Endothelial cell of umbilical vein (primary cell): ENCODE data around the gene PYGB.

ENCODE experiments used
- CTCF ChIP-seq, 2 donors: IDR thresholded peaks; 1 replicate in 1 of 2; 2 replicates in 1 of 2; pipeline ENCODE4 v1.5.1; 2011; ENCODE audit warnings: low read length in 2 of 2, mild to moderate bottlenecking in 2 of 2, moderate library complexity in 2 of 2, control low read depth in 1 of 2, inconsistent platforms in 1 of 2, low read depth in 1 of 2; ENCODE audit not compliant: insufficient read depth in 1 of 2; ENCODE audit errors: extremely low read depth in 1 of 2
- EZH2 ChIP-seq: IDR thresholded peaks from 2 replicates; pipeline ENCODE4 v1.6.1; 2012; ENCODE audit warnings: borderline replicate concordance, low read depth, mild to moderate bottlenecking, moderate library complexity, low read length, inconsistent platforms; ENCODE audit not compliant: severe bottlenecking
- POLR2A ChIP-seq: IDR thresholded peaks from 2 replicates; pipeline ENCODE4 v1.6.1; 2012; ENCODE audit warnings: low read depth, mild to moderate bottlenecking, control low read depth, low read length

DNA sequence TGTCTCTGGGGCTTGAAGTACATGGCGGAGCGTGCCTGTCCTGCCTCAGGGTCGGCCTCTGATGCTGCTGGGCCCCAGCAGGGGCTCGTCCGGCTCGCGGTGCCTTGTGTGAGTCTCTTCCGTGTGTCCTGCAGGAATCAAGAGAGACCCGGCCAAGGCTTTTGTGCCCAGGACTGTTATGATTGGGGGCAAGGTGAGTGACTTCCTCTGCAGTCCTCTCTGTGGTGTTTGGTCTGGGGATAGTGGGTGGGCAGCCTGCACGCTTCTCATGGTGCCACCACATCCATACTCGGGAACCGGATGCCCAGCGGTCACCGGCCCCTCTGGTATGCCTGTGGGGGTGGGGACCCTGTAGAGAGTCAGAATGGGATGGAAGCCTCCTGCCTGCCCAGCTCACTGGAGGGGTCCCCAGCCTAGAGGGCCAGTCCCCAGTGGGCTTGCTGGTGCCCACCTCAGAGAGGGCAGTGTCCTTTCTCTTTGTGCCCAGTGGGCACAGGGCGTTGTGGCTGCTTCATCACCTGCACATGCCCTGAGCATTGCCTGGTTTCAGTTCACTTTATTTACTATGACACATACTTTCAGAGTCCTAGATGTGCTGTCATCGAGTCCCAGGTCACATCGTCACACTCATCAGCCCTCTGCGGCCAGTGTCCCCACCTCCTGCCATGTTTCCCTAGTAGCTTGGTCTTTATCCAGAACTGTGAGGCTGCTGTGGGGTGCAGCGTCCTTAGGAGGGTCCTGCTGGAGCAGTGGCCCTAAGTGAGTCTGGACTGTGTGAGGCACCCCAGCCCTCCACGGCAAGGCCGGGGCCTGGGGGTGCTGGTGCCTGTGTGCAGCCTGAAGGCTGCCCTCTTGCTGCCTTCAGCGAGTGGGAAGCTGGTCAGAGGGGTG, 40.7 kb downstream of the PYGB start:
- TF ChIP-seq CTCF (IDR thresholded peaks at IDR 0.05; ENCODE audit: extremely low read depth in 1 of 2, insufficient read depth in 1 of 2, low read depth in 1 of 2, low read length in 2 of 2) (no peak), EZH2 (no peak), POLR2A (no peak)
